Adrenal gland (tissue), 12 donors: ENCODE data around the gene KRTAP12-4. TPM values are rescaled to one million over a fixed set of nuclear protein-coding genes. Genes with fewer than 3 reads are reported as not detected.
A peak's percentile ranks its signal among the peaks of the same experiment; 100 is the strongest.

Source experiments
- DNase-seq, 7 donors: peaks; one replicate each; pipeline ENCODE4 v3.0.0-alpha.2; 2019 to 2020
- H3K27ac ChIP-seq, 5 donors: fragments of 200-600 bp; sonication (generic) in 4 of 5; 1 replicate in 3 of 5; 2 replicates in 2 of 5; pipeline versions ENCODE4 v1.5.1 to v1.8.0; 2016 to 2020; ENCODE audit warnings: mild to moderate bottlenecking in 1 of 5
- H3K27me3 ChIP-seq: fragments of 200-600 bp; 2 replicates; pipeline ENCODE4 v1.8.0; 2021
- H3K36me3 ChIP-seq, 2 donors: fragments of 200-600 bp; replicated peaks in 1 of 2; 1 replicate in 1 of 2; 2 replicates in 1 of 2; pipeline versions ENCODE4 v1.5.1 to v1.8.0; 2018 to 2022
- H3K4me1 ChIP-seq, 2 donors: fragments of 200-600 bp; replicated peaks in 1 of 2; 1 replicate in 1 of 2; 2 replicates in 1 of 2; pipeline versions ENCODE4 v1.5.1 to v1.8.0; 2018 to 2021
- H3K4me3 ChIP-seq, 4 donors: fragments of 200-600 bp; sonication (generic) in 3 of 4; one replicate each; pipeline ENCODE4 v1.5.1; 2016 to 2018
- H3K9me3 ChIP-seq, 3 donors: fragments of 200-600 bp; sonication (generic) in 1 of 3; replicated peaks in 1 of 3; 1 replicate in 2 of 3; 2 replicates in 1 of 3; pipeline versions ENCODE4 v1.5.1 to v1.8.0; 2016 to 2021
- POLR2A ChIP-seq, 2 donors: fragments of 450-650 bp; IDR thresholded peaks; one replicate each; pipeline ENCODE4 v1.6.1; 2017; ENCODE audit warnings: antibody characterized with exemption in 2 of 2, mild to moderate bottlenecking in 2 of 2, moderate library complexity in 1 of 2
- WGBS, 4 donors: extraction: QIAGEN DNeasy Blood & Tissue Kit in 2 of 4; methylation state at CpG; one replicate each; pipeline versions ENCODE4 v1.1.5 to v1.1.7; 2013 to 2017; 5-methylcytosine and 5-hydroxymethylcytosine counted together
- intact Hi-C, 2 donors: fragments of 100-400 bp; cut with DNase I; formaldehyde crosslinking; loops; one replicate each; pipeline versions ENCODE4 v1.14.1 to v1.15.0; 2022 to 2023
- polyA plus RNA-seq, 3 donors: library from polyadenylated mRNA; stranded (reverse); fragments of 200-250 nt in 2 of 3; fragments of 350-450 nt in 1 of 3; fragmentation: Illumina TruSeq in 1 of 3; extraction: RNeasy Lipid Tissue Mini Kit (QIAGEN cat#74804) in 1 of 3; gene quantifications; one replicate each; pipeline ENCODE4 v1.2.3, GENCODE V29; 2013 to 2014
- total RNA-seq, 9 donors: library from RNA; depleted of rRNA in 4 of 9; stranded (reverse); fragments of >200 nt in 4 of 9; fragments of 120-200 nt in 1 of 9; fragmentation: NEBNext Ultra II Directional in 1 of 9; extraction: Animal tissue kit (Norgen Biotek cat#: 25700) in 1 of 9; gene quantifications; one replicate each; pipeline versions ENCODE4 v1.1.0 to v1.2.4, GENCODE V29; 2013 to 2023
- TF ChIP-seq, protein P1 (sequence below), 6 experiments: fragments of 450-650 bp in 4 of 6; fragments of 200-600 bp in 2 of 6; sonication (generic) in 1 of 6; IDR thresholded peaks; 1 replicate in 5 of 6; 2 replicates in 1 of 6; pipeline versions ENCODE4 v1.5.1 to v1.8.0; 2016 to 2021; ENCODE audit warnings: antibody characterized with exemption in 6 of 6, mild to moderate bottlenecking in 2 of 6, moderate library complexity in 1 of 6
- donor health status: healthy with polysubstance abuse.
- donor health status: Bipolar disorder and iron deficiency.
- donor health status: DM: yes; HTN: yes; CAD: no.
- donor health status: DM: no; HTN: no; CAD: no.
- donor health status: DM: no; HTN: no; CAD: no.
- donor health status: DM: yes; HTN: yes; CAD: no.

The KRTAP12-4 gene
- total and polyA plus RNA-seq, 12 donors: not detected

DNA sequence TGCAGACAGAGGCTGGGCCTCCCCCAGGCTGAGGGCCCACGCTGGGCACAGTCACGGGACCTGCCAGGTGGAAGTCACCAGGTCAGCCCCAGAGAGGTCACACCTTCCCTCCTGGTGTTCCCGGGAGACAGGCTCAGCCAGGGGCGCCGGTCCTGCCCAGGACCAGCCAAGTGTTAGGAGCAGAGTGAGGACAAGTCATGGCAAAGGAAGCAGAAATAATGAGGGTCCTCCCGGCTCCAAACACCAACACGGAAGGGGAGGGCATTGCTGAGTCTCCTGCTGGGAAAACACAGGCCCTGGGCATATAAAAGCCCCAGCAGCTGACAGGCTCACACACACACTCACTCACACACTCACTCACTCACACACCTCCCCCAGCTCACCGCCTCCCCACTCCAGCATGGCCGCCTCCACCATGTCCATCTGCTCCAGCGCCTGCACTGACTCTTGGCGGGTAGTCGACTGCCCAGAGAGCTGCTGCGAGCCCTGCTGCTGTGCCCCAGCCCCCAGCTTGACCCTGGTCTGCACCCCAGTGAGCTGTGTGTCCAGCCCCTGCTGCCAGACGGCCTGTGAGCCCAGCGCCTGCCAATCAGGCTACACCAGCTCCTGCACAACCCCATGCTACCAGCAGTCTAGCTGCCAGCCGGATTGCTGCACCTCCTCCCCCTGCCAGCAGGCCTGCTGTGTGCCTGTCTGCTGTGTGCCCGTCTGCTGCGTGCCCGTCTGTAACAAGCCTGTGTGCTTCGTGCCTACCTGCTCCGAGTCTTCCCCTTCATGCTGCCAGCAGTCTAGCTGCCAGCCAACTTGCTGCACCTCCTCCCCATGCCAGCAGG is 17.2 kb downstream of the KRTAP12-4 start, which contains the start of gene KRTAP10-10:
Gene KRTAP10-10, plus strand, starts transcription at position 339 of the 833 bp plus-strand sequence. Its CDS starts 62 bp downstream, at position 401.
- Histone ChIP-seq H3K27ac (no peak within 1 kb of the TSS), H3K9me3 (no peaks in the 10 kb centered on the region), H3K36me3 (no peaks in the 10 kb centered on the region), H3K4me3 (no peak within 1 kb of the TSS), H3K27me3 (no peaks in the 10 kb centered on the region), H3K4me1 (no peaks in the 10 kb centered on the region)
- peak in 1 of 7 donors; percentile 11 for DNase-seq
- WGBS, 4 donors: 22 to 56% (median 54%) methylated on average over 5 to 21 of the region's 21 CpGs
- TF ChIP-seq, protein P1, sequence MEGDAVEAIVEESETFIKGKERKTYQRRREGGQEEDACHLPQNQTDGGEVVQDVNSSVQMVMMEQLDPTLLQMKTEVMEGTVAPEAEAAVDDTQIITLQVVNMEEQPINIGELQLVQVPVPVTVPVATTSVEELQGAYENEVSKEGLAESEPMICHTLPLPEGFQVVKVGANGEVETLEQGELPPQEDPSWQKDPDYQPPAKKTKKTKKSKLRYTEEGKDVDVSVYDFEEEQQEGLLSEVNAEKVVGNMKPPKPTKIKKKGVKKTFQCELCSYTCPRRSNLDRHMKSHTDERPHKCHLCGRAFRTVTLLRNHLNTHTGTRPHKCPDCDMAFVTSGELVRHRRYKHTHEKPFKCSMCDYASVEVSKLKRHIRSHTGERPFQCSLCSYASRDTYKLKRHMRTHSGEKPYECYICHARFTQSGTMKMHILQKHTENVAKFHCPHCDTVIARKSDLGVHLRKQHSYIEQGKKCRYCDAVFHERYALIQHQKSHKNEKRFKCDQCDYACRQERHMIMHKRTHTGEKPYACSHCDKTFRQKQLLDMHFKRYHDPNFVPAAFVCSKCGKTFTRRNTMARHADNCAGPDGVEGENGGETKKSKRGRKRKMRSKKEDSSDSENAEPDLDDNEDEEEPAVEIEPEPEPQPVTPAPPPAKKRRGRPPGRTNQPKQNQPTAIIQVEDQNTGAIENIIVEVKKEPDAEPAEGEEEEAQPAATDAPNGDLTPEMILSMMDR (IDR thresholded peaks at IDR 0.05): no peak
- intact Hi-C loops: no loop called here

DNA sequence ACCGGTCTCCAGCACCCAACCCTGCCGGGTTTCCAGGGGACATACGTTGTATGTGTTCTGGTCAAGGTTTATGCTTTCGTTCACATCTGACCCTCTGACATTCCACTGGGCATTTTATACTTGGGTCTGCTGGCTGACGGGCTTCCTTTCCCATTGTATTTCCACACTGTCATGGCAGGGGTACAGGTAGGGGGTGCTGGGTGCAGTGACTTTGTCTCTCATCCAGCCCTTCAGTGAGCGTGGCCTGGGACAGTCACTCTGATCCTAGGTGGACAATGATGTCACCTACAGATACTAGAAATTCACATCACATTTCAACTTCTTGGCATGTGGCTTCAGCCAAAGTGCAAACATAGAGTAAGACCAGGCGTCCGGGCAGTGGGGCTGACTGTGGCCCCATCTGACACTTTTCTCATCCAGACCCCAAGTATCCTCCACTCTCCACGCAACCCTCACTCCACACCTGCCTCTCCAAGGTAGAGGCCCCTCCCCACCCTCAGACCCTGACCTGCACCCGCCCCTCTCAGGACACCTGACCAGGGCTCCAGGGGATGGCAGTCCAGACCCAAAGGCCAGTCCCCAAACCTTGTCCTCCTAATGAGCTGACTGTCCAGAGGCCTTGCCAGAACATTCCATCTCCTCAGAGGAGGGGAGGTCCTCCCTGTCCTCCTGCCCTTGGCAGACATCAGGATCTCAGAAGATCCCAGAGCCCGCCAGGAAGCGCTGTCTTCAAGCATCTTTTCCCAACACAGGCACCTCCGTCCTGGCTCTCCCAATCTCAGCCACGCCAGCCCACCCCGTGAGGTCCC is 18.0 kb downstream of the KRTAP12-4 start:
- DNase-seq: peak in 1 of 7 donors; percentile 27
- H3K36me3 ChIP-seq: no peaks in the 10 kb centered on the region
- H3K4me1 ChIP-seq: no peaks in the 10 kb centered on the region
- TF ChIP-seq POLR2A (IDR thresholded peaks at IDR 0.05): no peak
- TF ChIP-seq, protein P1 (IDR thresholded peaks at IDR 0.05): no peak
- H3K4me3 ChIP-seq: no peak overlapping the region
- peaks cover 0 to 4% (median 0%) of the 10 kb centered on the region in 3 donors for H3K9me3 ChIP-seq
- H3K27ac ChIP-seq: no peak overlapping the region
- intact Hi-C loops: no loop called here
- WGBS, 4 donors: 80 to 86% (median 82%) methylated on average over 12 to 15 of the region's 15 CpGs
- H3K27me3 ChIP-seq: no peaks in the 10 kb centered on the region

DNA sequence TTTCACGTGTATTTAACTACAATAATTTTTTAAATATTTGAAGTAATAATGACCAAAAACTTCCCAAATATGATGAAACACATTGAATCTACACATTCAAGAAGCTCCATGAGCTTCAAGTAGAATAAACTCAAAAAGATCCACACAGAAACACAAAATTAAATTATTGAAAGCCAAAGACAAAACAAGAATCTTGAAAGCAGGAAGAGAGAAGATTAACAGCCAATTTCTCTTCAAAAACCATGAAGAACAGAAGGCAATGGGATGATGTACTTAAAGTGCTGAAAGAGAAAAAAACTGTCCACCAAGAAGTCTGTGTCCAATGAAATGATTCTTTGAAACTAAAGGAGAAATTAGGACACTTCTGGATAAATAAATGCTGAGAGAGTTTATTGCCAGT is 22.4 kb downstream of the KRTAP12-4 start:
- 71 to 82% (median 77%) methylated on average over 1 of the region's 1 CpG for WGBS, 4 donors

More for the DNA sequence above, 22.4 kb downstream of the KRTAP12-4 start:
- no peaks in the 10 kb centered on the region for H3K36me3 ChIP-seq
- H3K27ac ChIP-seq: no peak overlapping the region
- H3K4me1 ChIP-seq: no peaks in the 10 kb centered on the region
- intact Hi-C loops: no loop called here
- H3K9me3 ChIP-seq: peaks cover 0 to 6% (median 0%) of the 10 kb centered on the region in 3 donors
- no peak for TF ChIP-seq POLR2A (IDR thresholded peaks at IDR 0.05)
- TF ChIP-seq, protein P1 (IDR thresholded peaks at IDR 0.05): no peak
- H3K4me3 ChIP-seq: no peak overlapping the region
- DNase-seq: no peak
- no peaks in the 10 kb centered on the region for H3K27me3 ChIP-seq
